Stimulated activated naive CD8-positive, alpha-beta T cell treated with anti-CD3 and anti-CD28 coated beads, Interleukin-15, Interleukin-2, amounts not matched to agents 100 U/mL and 50 U/mL, for 24 hours (primary cell): ENCODE data around the gene ZNF408.

Experiments
- ATAC-seq: fragments of 150-1000 bp; cut with Tn5 transposase; one replicate; pipeline ENCODE4 v1.10.0; 2021
- DNase-seq: peaks from one replicate; pipeline ENCODE4 v3.0.0; 2021

The ZNF408 gene

GRCh38 chr11:46727952-46728658 is 27.3 kb downstream of the ZNF408 start:
- no peak for ATAC-seq

GRCh38 chr11:46728659-46729040 is 27.8 kb downstream of the ZNF408 start:
- no peak for DNase-seq
- no peak for ATAC-seq

More at GRCh38 chr11:46727952-46728658, 27.3 kb downstream of the ZNF408 start:
- no peak for DNase-seq

- DNase-seq, result no peak
Observed at GRCh38 chr11:46729110-46730027, 28.5 kb downstream of the ZNF408 start.

GRCh38 chr11:46731545-46731944 is 30.7 kb downstream of the ZNF408 start:
- ATAC-seq (no peak), DNase-seq (no peak)

More at GRCh38 chr11:46729110-46730027, 28.5 kb downstream of the ZNF408 start:
- no peak for ATAC-seq

- no peak for DNase-seq
- no peak for ATAC-seq
Observed at GRCh38 chr11:46733234-46733633, 32.4 kb downstream of the ZNF408 start.

GRCh38 chr11:46736146-46736545 is 35.3 kb downstream of the ZNF408 start:
- ATAC-seq, result no peak
- DNase-seq, result no peak

GRCh38 chr11:46736615-46737014 is 35.8 kb downstream of the ZNF408 start:
- DNase-seq (no peak), ATAC-seq (no peak)

GRCh38 chr11:46737699-46738098 is 36.9 kb downstream of the ZNF408 start:
- no peak for ATAC-seq

GRCh38 chr11:46738887-46739286 is 38.1 kb downstream of the ZNF408 start:
- ATAC-seq (no peak), DNase-seq (no peak)

More at GRCh38 chr11:46737699-46738098, 36.9 kb downstream of the ZNF408 start:
- no peak for DNase-seq

GRCh38 chr11:46741600-46742484 is 41.0 kb downstream of the ZNF408 start:
- ATAC-seq (no peak), DNase-seq (no peak)

- no peak for DNase-seq
- ATAC-seq, result no peak
Observed at GRCh38 chr11:46743043-46743442, 42.2 kb downstream of the ZNF408 start.

- DNase-seq (no peak), ATAC-seq (no peak)
Observed at GRCh38 chr11:46743693-46744339, 43.0 kb downstream of the ZNF408 start.

GRCh38 chr11:46745328-46745727 is 44.5 kb downstream of the ZNF408 start:
- no peak for DNase-seq
- ATAC-seq, result no peak

GRCh38 chr11:46745995-46746394 is 45.2 kb downstream of the ZNF408 start:
- no peak for ATAC-seq
- no peak for DNase-seq

GRCh38 chr11:46747150-46747549 is 46.3 kb downstream of the ZNF408 start:
- DNase-seq (no peak), ATAC-seq (no peak)
